ENCODE measurements around the gene TDRD12. TPM values are rescaled to one million over a fixed set of nuclear protein-coding genes. Genes with fewer than 3 reads are reported as not detected.

The TDRD12 gene
- total RNA-seq, 4 donors from 2014 or later: 0.42 to 4.7 (median 2.4) TPM

DNA sequence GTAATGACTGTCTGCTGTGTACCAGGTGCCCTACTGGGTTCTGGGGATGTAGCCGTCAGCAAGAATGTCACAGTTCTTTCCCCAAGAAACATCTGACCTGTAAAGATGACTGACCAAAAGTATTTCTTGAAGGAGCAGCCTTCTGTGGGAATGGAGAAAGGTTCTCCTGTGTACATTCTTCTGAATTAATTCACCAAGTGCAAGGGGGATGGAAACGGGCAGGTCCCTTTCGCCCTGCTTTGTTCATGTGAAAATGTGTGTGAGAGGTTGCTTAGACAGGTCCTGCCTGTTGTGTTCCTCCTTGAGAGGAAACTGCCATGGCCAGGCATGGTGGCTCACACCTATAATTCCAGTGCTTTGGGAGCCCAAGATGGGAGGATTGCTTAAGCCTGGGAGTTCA lies 93.0 kb downstream of the TDRD12 start:
- no peak for DNase-seq (ENCODE audit: low spot score in 2 of 2)
- no peaks in the 10 kb centered on the region for H3K27me3 ChIP-seq
- H3K9me3 ChIP-seq: no peaks in the 10 kb centered on the region
- TF ChIP-seq EP300 (IDR thresholded peaks at IDR 0.05): no peak
- TF ChIP-seq, protein P1, sequence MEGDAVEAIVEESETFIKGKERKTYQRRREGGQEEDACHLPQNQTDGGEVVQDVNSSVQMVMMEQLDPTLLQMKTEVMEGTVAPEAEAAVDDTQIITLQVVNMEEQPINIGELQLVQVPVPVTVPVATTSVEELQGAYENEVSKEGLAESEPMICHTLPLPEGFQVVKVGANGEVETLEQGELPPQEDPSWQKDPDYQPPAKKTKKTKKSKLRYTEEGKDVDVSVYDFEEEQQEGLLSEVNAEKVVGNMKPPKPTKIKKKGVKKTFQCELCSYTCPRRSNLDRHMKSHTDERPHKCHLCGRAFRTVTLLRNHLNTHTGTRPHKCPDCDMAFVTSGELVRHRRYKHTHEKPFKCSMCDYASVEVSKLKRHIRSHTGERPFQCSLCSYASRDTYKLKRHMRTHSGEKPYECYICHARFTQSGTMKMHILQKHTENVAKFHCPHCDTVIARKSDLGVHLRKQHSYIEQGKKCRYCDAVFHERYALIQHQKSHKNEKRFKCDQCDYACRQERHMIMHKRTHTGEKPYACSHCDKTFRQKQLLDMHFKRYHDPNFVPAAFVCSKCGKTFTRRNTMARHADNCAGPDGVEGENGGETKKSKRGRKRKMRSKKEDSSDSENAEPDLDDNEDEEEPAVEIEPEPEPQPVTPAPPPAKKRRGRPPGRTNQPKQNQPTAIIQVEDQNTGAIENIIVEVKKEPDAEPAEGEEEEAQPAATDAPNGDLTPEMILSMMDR (IDR thresholded peaks at IDR 0.05): no peak
- no peak for TF ChIP-seq POLR2A (IDR thresholded peaks at IDR 0.05)
- TF ChIP-seq POLR2AphosphoS5 (IDR thresholded peaks at IDR 0.05): no peak
- H3K27ac ChIP-seq: no peak overlapping the region
- no peak overlapping the region for H3K4me3 ChIP-seq
- H3K4me1 ChIP-seq: peaks cover 6% of the 10 kb centered on the region
- WGBS: 88% methylated on average over 3 of the region's 3 CpGs
- no peaks in the 10 kb centered on the region for H3K36me3 ChIP-seq

DNA sequence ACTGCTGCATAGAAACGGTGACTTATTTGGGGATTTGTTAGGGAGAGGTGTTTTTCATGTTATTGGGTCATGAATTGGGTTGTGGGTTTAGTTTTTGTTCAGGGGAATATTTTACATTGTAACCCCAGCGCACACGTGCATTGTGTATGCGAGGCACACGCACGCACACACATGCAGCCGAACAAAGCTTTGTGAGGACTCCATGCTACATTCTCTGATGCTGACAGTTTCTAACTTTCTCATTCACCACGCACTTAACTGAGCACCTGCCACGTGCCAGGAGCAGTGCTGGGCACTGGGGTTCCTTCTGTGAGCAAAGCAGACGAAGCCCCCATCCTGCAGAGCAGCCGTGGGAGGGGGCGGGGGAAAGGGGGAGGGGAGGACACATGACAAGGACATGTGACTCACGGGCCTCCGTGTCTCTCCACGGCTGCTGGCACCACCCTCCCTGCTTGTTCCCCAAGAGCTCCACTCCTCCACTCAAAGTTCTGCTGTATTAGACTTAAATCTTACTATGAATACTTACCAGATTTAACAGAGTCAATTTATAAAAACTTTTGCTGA lies 94.4 kb downstream of the TDRD12 start:
- Histone ChIP-seq H3K9me3 (no peaks in the 10 kb centered on the region), H3K27ac (no peak overlapping the region), H3K27me3 (no peaks in the 10 kb centered on the region), H3K4me1 (peaks cover 6% of the 10 kb centered on the region), H3K36me3 (no peaks in the 10 kb centered on the region), H3K4me3 (no peak overlapping the region)
- DNase-seq (ENCODE audit: low spot score in 2 of 2): peak in 1 of 2 donors; percentile 54
- 61% methylated on average over 12 of the region's 15 CpGs for WGBS
- TF ChIP-seq POLR2A (IDR thresholded peaks at IDR 0.05) (no peak), EP300 (IDR thresholded peaks at IDR 0.05) (no peak), POLR2AphosphoS5 (IDR thresholded peaks at IDR 0.05) (no peak)
- TF ChIP-seq, protein P1 (IDR thresholded peaks at IDR 0.05): no peak

DNA sequence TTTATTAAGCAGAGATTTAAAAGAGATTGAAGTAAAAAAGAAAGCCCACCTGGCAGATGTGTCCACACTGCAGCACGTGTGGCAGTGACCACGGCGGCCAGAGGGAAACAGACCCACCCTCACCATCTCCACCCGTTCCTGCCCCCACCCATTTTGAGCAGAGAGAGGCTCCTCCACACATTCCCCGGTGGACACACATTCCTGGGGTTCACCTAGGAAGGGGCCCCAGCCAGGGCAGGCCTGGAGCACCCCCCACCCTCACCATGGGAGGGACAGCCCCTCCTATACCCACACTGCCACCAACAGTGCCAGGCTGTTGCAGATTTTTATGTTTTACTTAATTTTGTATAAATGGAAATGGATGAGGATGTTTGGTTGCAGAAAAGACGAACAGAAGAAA lies 95.1 kb downstream of the TDRD12 start:
- Histone ChIP-seq H3K36me3 (no peaks in the 10 kb centered on the region), H3K4me3 (no peak overlapping the region), H3K9me3 (no peaks in the 10 kb centered on the region), H3K4me1 (no peaks in the 10 kb centered on the region), H3K27ac (no peak overlapping the region), H3K27me3 (peaks cover 2% of the 10 kb centered on the region)
- DNase-seq (ENCODE audit: low spot score in 2 of 2): peak in 1 of 2 donors; percentile 40
- TF ChIP-seq POLR2AphosphoS5 (IDR thresholded peaks at IDR 0.05): no peak
- TF ChIP-seq POLR2A (IDR thresholded peaks at IDR 0.05): no peak
- TF ChIP-seq EP300 (IDR thresholded peaks at IDR 0.05): no peak
- 78% methylated on average over 6 of the region's 6 CpGs for WGBS

DNA sequence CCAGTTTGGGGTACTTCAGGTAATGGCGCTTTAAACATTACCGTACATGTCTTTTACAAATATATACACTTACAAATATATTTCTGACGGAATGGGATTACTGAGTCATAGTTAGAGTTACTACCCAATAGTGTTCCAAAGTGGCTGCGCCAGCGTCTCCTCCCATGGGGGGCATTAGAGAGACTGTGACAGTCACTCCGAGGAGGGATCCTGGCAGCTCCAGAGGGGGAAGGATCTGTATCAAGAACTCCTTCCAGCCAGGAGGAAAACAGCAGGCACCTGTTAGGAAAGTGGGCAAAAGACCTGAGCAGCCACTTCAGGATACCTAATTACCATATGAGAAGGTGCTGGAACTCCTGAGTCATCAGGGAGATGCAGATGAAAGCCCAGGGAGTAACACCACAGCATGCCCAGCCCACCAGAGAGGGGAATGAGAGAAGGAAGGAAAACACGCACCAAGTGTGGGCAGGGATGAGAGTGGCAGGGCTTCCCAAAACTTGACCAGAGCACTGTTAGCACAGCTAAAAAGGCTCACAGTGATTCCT lies 97.1 kb downstream of the TDRD12 start:
- H3K9me3 ChIP-seq: no peaks in the 10 kb centered on the region
- no peaks in the 10 kb centered on the region for H3K36me3 ChIP-seq
- TF ChIP-seq POLR2AphosphoS5 (IDR thresholded peaks at IDR 0.05): no peak
- no peak for TF ChIP-seq EP300 (IDR thresholded peaks at IDR 0.05)
- no peak for TF ChIP-seq POLR2A (IDR thresholded peaks at IDR 0.05)
- TF ChIP-seq, protein P1 (IDR thresholded peaks at IDR 0.05): no peak
- DNase-seq (ENCODE audit: low spot score in 2 of 2): peak in 1 of 2 donors; percentile 29
- H3K4me3 ChIP-seq: no peak overlapping the region
- H3K27ac ChIP-seq: no peak overlapping the region
- WGBS: 64% methylated on average over 7 of the region's 7 CpGs
- no peaks in the 10 kb centered on the region for H3K4me1 ChIP-seq
- H3K27me3 ChIP-seq: peaks cover 7% of the 10 kb centered on the region

DNA sequence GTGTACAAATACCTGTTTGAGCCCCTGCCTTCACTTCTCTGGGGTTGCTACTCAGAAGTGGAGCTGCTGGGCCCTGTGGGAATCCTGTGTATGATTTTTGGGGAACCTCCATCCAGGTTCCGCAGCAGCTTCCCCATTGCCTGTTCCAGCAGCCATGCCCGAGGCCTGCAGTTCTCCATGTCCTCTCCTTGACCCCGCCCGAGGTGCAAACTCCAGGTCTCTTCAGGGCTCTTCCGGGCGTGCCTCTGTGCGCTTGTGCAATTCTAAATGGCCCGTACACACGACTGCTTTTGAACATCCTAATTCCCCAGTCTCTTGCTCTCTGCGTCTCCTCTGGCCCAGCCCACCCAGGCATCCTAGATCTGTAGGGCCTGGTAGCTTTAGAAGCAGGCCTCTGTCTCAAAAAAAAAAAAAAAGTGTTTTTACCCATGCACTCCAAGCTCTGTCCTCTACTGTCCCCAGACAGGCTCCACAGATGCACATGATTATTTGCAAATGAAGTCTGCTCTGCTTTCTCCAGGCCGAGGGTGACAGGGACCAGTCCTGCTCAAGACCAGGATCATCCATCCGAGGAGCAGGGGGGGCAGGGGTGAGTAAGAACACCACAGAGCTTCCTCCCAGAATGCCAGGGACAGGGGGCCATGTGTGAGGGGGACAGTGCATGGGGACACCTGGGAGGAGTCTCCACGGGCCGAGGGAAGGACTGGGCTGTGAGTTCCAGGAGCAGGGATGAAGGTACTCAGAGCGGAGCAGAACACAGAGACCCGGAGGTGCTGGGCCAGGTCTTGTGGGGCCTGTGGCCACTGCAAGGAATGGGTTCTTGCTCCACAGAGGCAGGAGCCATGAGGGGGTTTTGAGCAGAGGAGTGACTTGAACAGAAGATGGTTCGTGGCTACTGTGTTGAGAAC lies 98.3 kb downstream of the TDRD12 start:
- no peaks in the 10 kb centered on the region for H3K4me1 ChIP-seq
- H3K4me3 ChIP-seq: no peak overlapping the region

More for the DNA sequence above, 98.3 kb downstream of the TDRD12 start:
- no peak overlapping the region for H3K27ac ChIP-seq
- TF ChIP-seq, protein P1 (IDR thresholded peaks at IDR 0.05): no peak
- TF ChIP-seq POLR2A (IDR thresholded peaks at IDR 0.05) (no peak), EP300 (IDR thresholded peaks at IDR 0.05) (no peak)
- WGBS: 85% methylated on average over 17 of the region's 17 CpGs
- H3K9me3 ChIP-seq: no peaks in the 10 kb centered on the region
- H3K27me3 ChIP-seq: peaks cover 7% of the 10 kb centered on the region
- DNase-seq (ENCODE audit: low spot score in 2 of 2): no peak
- H3K36me3 ChIP-seq: no peaks in the 10 kb centered on the region
